HG02840 (cell line): ENCODE data around the gene TMEM119.

Experiments
- ATAC-seq: cut with Tn5 transposase; IDR thresholded peaks from one replicate; pipeline ENCODE4 v1.9.1; 2021; ENCODE audit warnings: mild to moderate bottlenecking, moderate library complexity, moderate number of reproducible peaks; ENCODE audit not compliant: unreplicated experiment, low FRiP score

TMEM119 gene

DNA sequence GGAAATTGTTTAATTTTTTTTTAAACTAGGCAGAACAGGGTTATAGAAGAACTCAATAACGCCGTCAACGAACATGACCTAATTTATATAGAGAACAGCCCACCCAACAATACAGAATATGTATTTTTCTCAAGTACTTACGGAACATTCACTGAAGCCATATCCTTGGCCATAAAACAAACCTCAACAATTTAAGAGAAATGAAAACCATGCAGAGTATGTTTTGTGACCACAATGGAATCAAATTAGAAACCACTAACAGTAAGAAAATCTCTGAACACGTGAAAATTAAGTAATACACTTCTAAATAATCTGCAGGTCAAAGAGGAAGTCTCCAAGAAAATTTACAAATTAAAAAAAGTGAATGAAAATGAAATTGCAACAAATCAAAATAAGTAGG lies 46.3 kb downstream of the TMEM119 start:
- no peak for ATAC-seq

- ATAC-seq, result no peak
Measured at GRCh38 chr12:108548954-108549521, 48.8 kb downstream of the TMEM119 start.

DNA sequence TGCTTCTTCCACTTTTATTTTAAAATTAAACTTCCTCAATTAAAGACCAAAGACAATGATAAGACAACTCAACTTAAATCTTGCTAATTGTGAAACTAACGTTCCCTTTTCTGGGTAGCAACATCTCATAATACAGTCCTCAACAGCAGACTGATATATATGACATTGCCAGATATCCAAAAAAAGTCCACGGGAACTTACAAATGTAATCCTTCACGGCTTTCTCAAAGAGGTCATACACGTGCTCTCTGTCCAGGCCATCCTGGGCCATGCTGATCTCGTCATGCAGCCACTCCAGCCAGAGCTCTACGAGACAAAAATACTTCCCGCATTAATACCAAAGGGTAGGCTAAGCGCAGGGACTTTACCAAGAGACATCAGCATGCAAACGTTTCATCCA lies 50.2 kb downstream of the TMEM119 start:
- no peak for ATAC-seq

GRCh38 chr12:108543652-108544051 lies 54.2 kb downstream of the TMEM119 start:
- no peak for ATAC-seq

DNA sequence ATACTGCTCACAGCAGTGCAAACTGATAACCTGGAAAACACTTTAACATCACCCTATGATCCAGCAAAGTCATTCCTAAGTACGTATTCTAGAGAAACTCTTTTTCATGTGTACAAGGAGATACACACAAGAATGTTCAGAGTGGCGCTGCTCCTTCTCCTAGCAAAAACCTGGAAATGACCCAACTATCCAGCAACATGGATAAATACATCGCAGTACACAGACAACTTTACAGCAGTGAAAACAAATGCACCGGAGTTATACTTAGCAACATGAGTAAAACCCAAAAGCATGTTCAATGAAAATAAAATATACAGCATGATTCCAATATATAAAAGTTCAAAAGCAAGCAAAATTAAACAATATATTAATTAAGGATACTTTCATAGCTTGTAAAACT lies 55.6 kb downstream of the TMEM119 start:
- ATAC-seq, result no peak
